GM12878 (cell line): ENCODE results near the gene SLC6A11. TPM values are rescaled to one million over a fixed set of nuclear protein-coding genes. Genes with fewer than 3 reads are reported as not detected.

Experiments
- ATAC-seq: fragments of 200-7000 bp; cut with Tn5 transposase; 3 replicates; pipeline ENCODE4 v1.9.1; 2020; ENCODE audit warnings: mild to moderate bottlenecking, moderate library complexity
- BruUV-seq: library from RNA; stranded (reverse); fragments of 400-500 nt; replicated peaks from 2 replicates; lab custom pipeline; 2021; lab: Mats Ljungman, UMichigan
- CTCF ChIA-PET: fragments of 300-600 bp; sonication (Branson Sonifier 250); formaldehyde crosslinking; extraction: SDS; loops from one replicate; lab custom pipeline; 2021; ENCODE audit warnings: inconsistent platforms; lab: Yijun Ruan, JAX
- POLR2A ChIA-PET: fragments of 350-600 bp; formaldehyde crosslinking; extraction: SDS; loops from one replicate; lab custom pipeline; 2021; ENCODE audit warnings: inconsistent platforms; lab: Charles Lee
- RAD21 ChIA-PET: fragments of 300-600 bp; sonication (Branson Sonifier 250); formaldehyde crosslinking; loops from one replicate; lab custom pipeline; 2023; ENCODE audit warnings: antibody characterized with exemption; ENCODE audit not compliant: unreplicated experiment; lab: Charles Lee
- SMC1A ChIA-PET: fragments of 300-600 bp; sonication (Branson Sonifier 250); formaldehyde crosslinking; loops from one replicate; lab custom pipeline; 2023; ENCODE audit not compliant: unreplicated experiment, uncharacterized antibody; lab: Charles Lee
- DNase-seq: peaks from one replicate; pipeline ENCODE4 v3.0.0-alpha.2; 2011; ENCODE audit warnings: low read depth, low spot score
- FAIRE-seq: peaks from 3 replicates; lab custom pipeline; 2011; peaks lifted over from hg19 to GRCh38; lab: Jason Lieb, UNC
- H2AFZ ChIP-seq: 2 replicates; pipeline ENCODE4 v1.6.0; 2011; ENCODE audit warnings: low read depth, low read length, control low read depth; ENCODE audit not compliant: control insufficient read depth
- H3K27ac ChIP-seq: 2 replicates; pipeline ENCODE4 v1.5.1; 2011; ENCODE audit warnings: control low read depth; ENCODE audit not compliant: control insufficient read depth, insufficient read depth
- H3K27me3 ChIP-seq, 2 experiments: replicated peaks in 1 of 2; 2 replicates each; pipeline versions ENCODE4 v1.6.0 to v1.6.1; 2011; ENCODE audit warnings: low read length in 1 of 2; ENCODE audit not compliant: control insufficient read depth in 2 of 2, insufficient read depth in 2 of 2
- H3K36me3 ChIP-seq, 2 experiments: 2 replicates each; pipeline ENCODE4 v1.5.1; 2011; ENCODE audit warnings: low read length in 1 of 2; ENCODE audit not compliant: control insufficient read depth in 2 of 2, insufficient read depth in 2 of 2
- H3K4me1 ChIP-seq: 2 replicates; pipeline ENCODE4 v1.6.1; 2011; ENCODE audit warnings: mild to moderate bottlenecking, low read length, moderate library complexity, mixed read lengths; ENCODE audit not compliant: control insufficient read depth, insufficient read depth
- H3K4me2 ChIP-seq: 2 replicates; pipeline ENCODE4 v1.6.0; 2011; ENCODE audit warnings: control low read depth; ENCODE audit not compliant: control insufficient read depth, insufficient read depth
- H3K4me3 ChIP-seq: fragments of 200-600 bp; sonication (generic); 2 replicates; pipeline ENCODE4 v1.5.1; 2016
- H3K79me2 ChIP-seq: 2 replicates; pipeline ENCODE4 v1.6.0; 2011; ENCODE audit warnings: low read length; ENCODE audit not compliant: control insufficient read depth, insufficient read depth
- H3K9ac ChIP-seq: 2 replicates; pipeline ENCODE4 v1.8.0; 2011; ENCODE audit warnings: low read length, control low read depth, mixed read lengths; ENCODE audit not compliant: control insufficient read depth, insufficient read depth
- H3K9me3 ChIP-seq: replicated peaks from 3 replicates; pipeline ENCODE4 v1.5.1; 2011; ENCODE audit warnings: mild to moderate bottlenecking, low read length; ENCODE audit not compliant: control insufficient read depth, insufficient read depth
- H4K20me1 ChIP-seq: 2 replicates; pipeline ENCODE4 v1.6.0; 2011; ENCODE audit not compliant: control insufficient read depth, insufficient read depth
- BCL3 ChIP-seq: IDR thresholded peaks from 2 replicates; pipeline ENCODE4 v1.6.1; 2011; ENCODE audit warnings: borderline replicate concordance, low read depth, mild to moderate bottlenecking, moderate library complexity, low read length; ENCODE audit not compliant: insufficient read depth, poor library complexity, severe bottlenecking
- CBX5 ChIP-seq: sonication (generic); IDR thresholded peaks from 2 replicates; pipeline ENCODE4 v1.6.1; 2016; ENCODE audit warnings: low read depth, moderate library complexity, mild to moderate bottlenecking, inconsistent platforms
- FOS ChIP-seq: IDR thresholded peaks from 3 replicates; pipeline ENCODE4 v1.6.1; 2011; ENCODE audit warnings: borderline replicate concordance; ENCODE audit not compliant: insufficient read length; ENCODE audit errors: extremely low read depth
- HCFC1 ChIP-seq: fragments of 150-350 bp; IDR thresholded peaks from 2 replicates; pipeline ENCODE4 v1.6.1; 2014; ENCODE audit warnings: low read length
- JUNB ChIP-seq: IDR thresholded peaks from 2 replicates; pipeline ENCODE4 v1.6.1; 2016; ENCODE audit warnings: antibody characterized with exemption, mild to moderate bottlenecking
- POU2F2 ChIP-seq: IDR thresholded peaks from 3 replicates; pipeline ENCODE4 v1.6.1; 2011; ENCODE audit warnings: low read depth, mild to moderate bottlenecking, low read length, borderline replicate concordance
- SMARCA5 ChIP-seq: fragments of 450-650 bp; IDR thresholded peaks from 2 replicates; pipeline ENCODE4 v1.6.1; 2017; ENCODE audit warnings: mild to moderate bottlenecking
- SPI1 ChIP-seq: IDR thresholded peaks from 2 replicates; pipeline ENCODE4 v1.6.1; 2011; ENCODE audit warnings: low read depth, mild to moderate bottlenecking, low read length, moderate library complexity, borderline replicate concordance; ENCODE audit not compliant: insufficient read depth
- SUZ12 ChIP-seq: fragments of 200-600 bp; sonication (generic); IDR thresholded peaks from one replicate; pipeline ENCODE4 v1.6.1; 2018; ENCODE audit warnings: antibody characterized with exemption, mild to moderate bottlenecking; ENCODE audit not compliant: unreplicated experiment
- WGBS: methylation state at CpG from one replicate; pipeline ENCODE4 v1.1.6; 2016; ENCODE audit warnings: low lambda C conversion rate; ENCODE audit not compliant: insufficient replicate concordance, insufficient coverage; ENCODE audit errors: missing lambda C conversion rate; 5-methylcytosine and 5-hydroxymethylcytosine counted together
- in situ Hi-C: fragments of 300-500 bp; cut with MboI; formaldehyde crosslinking; loops from 9 replicates; pipeline ENCODE4 v1.14.3; 2018; ENCODE audit warnings: mixed read lengths
- intact Hi-C: fragments of 100-400 bp; cut with micrococcal nuclease; formaldehyde crosslinking; loops from one replicate; pipeline ENCODE4 v1.14.2; 2022; ENCODE audit not compliant: unreplicated experiment
- polyA plus RNA-seq, 11 experiments: library from polyadenylated mRNA; depleted of rRNA in 4 of 11; unstranded in 6 of 11; stranded (reverse) in 5 of 11; fragments of >200 nt; fragmentation: Nextera tagmentation in 4 of 11; fragmentation: Illumina TruSeq in 1 of 11; extraction: Ambion mirVana in 4 of 11; extraction: Trizol in 1 of 11; gene quantifications; 1 replicate in 1 of 11; 2 replicates in 10 of 11; pipeline versions ENCODE4 v1.2.1 to v1.2.3, GENCODE V29; 2011 to 2016; ENCODE audit warnings: inconsistent platforms in 2 of 11, missing spikeins in 2 of 11, low read depth in 1 of 11
- total RNA-seq, 4 experiments: library from RNA; depleted of rRNA in 3 of 4; stranded (reverse); fragments of >200 nt in 3 of 4; fragmentation: Illumina TruSeq in 1 of 4; extraction: Trizol in 1 of 4; gene quantifications; 2 replicates each; pipeline versions ENCODE4 v1.2.1 to v1.2.3, GENCODE V29; 2013 to 2021

SLC6A11 gene
- total and polyA plus RNA-seq, 10 of the 15 experiments (the other 5 are each of a cell fraction or from before 2014, with no cell fraction given) = not detected

DNA sequence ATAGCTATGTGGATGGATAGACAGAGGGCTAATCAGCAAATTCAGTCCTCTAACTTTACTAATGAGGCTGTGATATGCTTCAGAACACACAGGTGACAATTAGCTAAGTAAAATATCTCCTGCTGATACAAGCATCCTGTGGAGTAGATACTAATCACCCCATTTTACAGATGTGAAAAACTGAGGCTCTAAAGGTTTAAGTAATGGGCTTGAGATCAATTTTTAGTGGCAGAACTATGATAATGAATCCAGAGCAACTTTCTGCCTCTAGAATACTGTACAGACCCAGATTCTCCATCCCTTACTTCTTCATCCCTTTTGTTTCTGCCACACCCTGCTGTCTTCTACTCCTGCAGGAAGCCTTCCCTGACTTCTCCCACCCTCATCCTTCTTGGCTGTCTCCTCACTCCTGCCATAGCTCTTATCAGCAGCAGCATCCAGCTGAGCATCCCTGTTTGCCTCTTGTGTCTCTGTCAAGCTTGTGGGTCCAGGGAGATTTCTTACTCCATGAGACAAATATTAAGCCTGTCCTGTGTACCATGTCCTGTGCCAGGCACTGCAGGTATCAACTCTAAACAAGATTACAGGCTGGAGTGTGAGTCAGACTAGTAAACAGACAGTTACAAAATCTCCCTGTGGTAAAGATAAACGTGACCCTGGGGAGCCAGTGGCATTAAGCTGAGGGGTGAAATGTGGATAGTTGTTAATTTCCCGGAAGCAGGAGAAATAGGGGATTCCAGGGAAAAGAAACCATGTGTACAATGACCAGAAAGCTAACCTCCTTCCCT is 39.2 kb downstream of the SLC6A11 start:
- Histone ChIP-seq H2AFZ (no peak overlapping the region), H3K27me3 (no peaks in the 10 kb centered on the region; a peak in 1 of 4 replicates), H3K27ac (no peak overlapping the region), H3K9ac (no peak overlapping the region), H3K4me1 (no peaks in the 10 kb centered on the region), H4K20me1 (no peaks in the 10 kb centered on the region), H3K36me3 (no peaks in the 10 kb centered on the region), H3K4me3 (no peak overlapping the region), H3K79me2 (no peaks in the 10 kb centered on the region), H3K4me2 (no peak overlapping the region), H3K9me3 (no peaks in the 10 kb centered on the region)
- BruUV-seq = no TSS peak
- FAIRE-seq (no peak), DNase-seq (no peak), ATAC-seq (no peak)
- intact Hi-C loops = no loop called here
- ChIA-PET RAD21 (no interaction called here), SMC1A (no interaction called here), CTCF (no interaction called here), POLR2A (no interaction called here)
- TF ChIP-seq JUNB = no peak
- no peak for TF ChIP-seq POU2F2
- TF ChIP-seq FOS = no peak
- TF ChIP-seq SMARCA5 = no peak
- no peak for TF ChIP-seq CBX5
- TF ChIP-seq SPI1 = no peak
- no peak for TF ChIP-seq SUZ12
- TF ChIP-seq HCFC1 = no peak
- no peak for TF ChIP-seq BCL3
- 0% methylated on average over 2 of the region's 2 CpGs for WGBS
- in situ Hi-C loops = no loop called here
